Measurements from ENCODE around the gene DNAH10.
"Not testable (repeated sequence)": the region's sequence is repeated elsewhere in the genome, so short reads cannot be mapped to it uniquely, and the experiment has no call there.

The DNAH10 gene

GRCh38 chr12:123749355-123749754 is 12.7 kb upstream of the DNAH10 start:
- DNase-seq = no peak

- DNase-seq = no peak
Measured at GRCh38 chr12:123750159-123750656, 11.9 kb upstream of the DNAH10 start.

GRCh38 chr12:123752046-123752445 is 10.1 kb upstream of the DNAH10 start:
- no peak for DNase-seq

- DNase-seq = no peak
Measured at GRCh38 chr12:123754041-123754772, 7.9 kb upstream of the DNAH10 start.

GRCh38 chr12:123757561-123757960 is 4.5 kb upstream of the DNAH10 start:
- DNase-seq = no peak

GRCh38 chr12:123760267-123760938 is 1.7 kb upstream of the DNAH10 start:
- no peak for DNase-seq

- DNase-seq = no peak
Measured at GRCh38 chr12:123762715-123763052, 583 bp downstream of the DNAH10 start.

GRCh38 chr12:123763093-123763492 is 992 bp downstream of the DNAH10 start:
- no peak for DNase-seq

GRCh38 chr12:123764109-123764508 is 2.0 kb downstream of the DNAH10 start:
- DNase-seq = no peak

- DNase-seq = no peak
Measured at GRCh38 chr12:123765504-123766035, 3.5 kb downstream of the DNAH10 start.

GRCh38 chr12:123767613-123768012 is 5.5 kb downstream of the DNAH10 start:
- peak; percentile 69 to 73 for DNase-seq

- no peak for DNase-seq
Measured at GRCh38 chr12:123771261-123771660, 9.2 kb downstream of the DNAH10 start.

GRCh38 chr12:123772074-123772473 is 10.0 kb downstream of the DNAH10 start:
- no peak for DNase-seq

GRCh38 chr12:123773375-123773774 is 11.3 kb downstream of the DNAH10 start:
- no peak for DNase-seq

- no peak for DNase-seq
Measured at GRCh38 chr12:123779551-123779950, 17.4 kb downstream of the DNAH10 start.

GRCh38 chr12:123782997-123783792 is 21.1 kb downstream of the DNAH10 start:
- no peak for DNase-seq

GRCh38 chr12:123787466-123787865 is 25.4 kb downstream of the DNAH10 start:
- no peak for DNase-seq

GRCh38 chr12:123788541-123788940 is 26.4 kb downstream of the DNAH10 start:
- DNase-seq = no peak

- not testable (repeated sequence) for DNase-seq
Measured at GRCh38 chr12:123789422-123789821, 27.3 kb downstream of the DNAH10 start.

- no peak for DNase-seq
Measured at GRCh38 chr12:123790905-123791467, 28.9 kb downstream of the DNAH10 start.

- no peak for DNase-seq
Measured at GRCh38 chr12:123794027-123794426, 31.9 kb downstream of the DNAH10 start.

GRCh38 chr12:123798518-123798917 is 36.4 kb downstream of the DNAH10 start:
- no peak for DNase-seq

- DNase-seq = no peak
Measured at GRCh38 chr12:123799227-123799626, 37.1 kb downstream of the DNAH10 start.
